Measurements from ENCODE around the gene DCST2.

DNA sequence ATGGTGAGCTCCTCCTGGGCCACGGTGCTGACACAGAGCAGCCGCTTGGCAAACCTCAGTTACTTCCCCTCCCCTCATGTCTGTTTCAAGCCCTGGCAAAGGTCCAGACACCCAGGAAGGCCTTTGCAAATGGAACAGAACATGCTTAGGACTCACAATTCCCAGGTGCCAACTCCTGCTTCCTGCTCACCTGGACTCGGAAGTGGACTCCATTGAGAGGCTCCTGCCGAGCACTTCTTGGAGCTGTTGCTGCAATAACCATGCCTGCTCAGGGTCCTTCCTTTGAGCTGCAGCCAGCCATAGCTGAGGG is 10.7 kb downstream of the DCST2 start:
- TF ChIP-seq, protein P1, sequence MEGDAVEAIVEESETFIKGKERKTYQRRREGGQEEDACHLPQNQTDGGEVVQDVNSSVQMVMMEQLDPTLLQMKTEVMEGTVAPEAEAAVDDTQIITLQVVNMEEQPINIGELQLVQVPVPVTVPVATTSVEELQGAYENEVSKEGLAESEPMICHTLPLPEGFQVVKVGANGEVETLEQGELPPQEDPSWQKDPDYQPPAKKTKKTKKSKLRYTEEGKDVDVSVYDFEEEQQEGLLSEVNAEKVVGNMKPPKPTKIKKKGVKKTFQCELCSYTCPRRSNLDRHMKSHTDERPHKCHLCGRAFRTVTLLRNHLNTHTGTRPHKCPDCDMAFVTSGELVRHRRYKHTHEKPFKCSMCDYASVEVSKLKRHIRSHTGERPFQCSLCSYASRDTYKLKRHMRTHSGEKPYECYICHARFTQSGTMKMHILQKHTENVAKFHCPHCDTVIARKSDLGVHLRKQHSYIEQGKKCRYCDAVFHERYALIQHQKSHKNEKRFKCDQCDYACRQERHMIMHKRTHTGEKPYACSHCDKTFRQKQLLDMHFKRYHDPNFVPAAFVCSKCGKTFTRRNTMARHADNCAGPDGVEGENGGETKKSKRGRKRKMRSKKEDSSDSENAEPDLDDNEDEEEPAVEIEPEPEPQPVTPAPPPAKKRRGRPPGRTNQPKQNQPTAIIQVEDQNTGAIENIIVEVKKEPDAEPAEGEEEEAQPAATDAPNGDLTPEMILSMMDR (IDR thresholded peaks at IDR 0.05), result no peak
- TF ChIP-seq POLR2A (IDR thresholded peaks at IDR 0.05), result no peak
